Glutamatergic neuron (in vitro differentiated cells): ENCODE data around the gene SYT15. TPM values are rescaled to one million over a fixed set of nuclear protein-coding genes. Genes with fewer than 3 reads are reported as not detected.

Experiments
- DNase-seq: peaks from one replicate; pipeline ENCODE4 v3.0.0; 2022
- H3K27ac Mint-ChIP-seq: one replicate; pipeline ENCODE4 v1.8.0; 2020; ENCODE audit warnings: mild to moderate bottlenecking, mixed read lengths, inconsistent platforms; ENCODE audit not compliant: unreplicated experiment
- H3K27me3 Mint-ChIP-seq: one replicate; pipeline ENCODE4 v1.8.0; 2020; ENCODE audit warnings: mild to moderate bottlenecking, moderate library complexity, mixed read lengths, inconsistent platforms; ENCODE audit not compliant: unreplicated experiment
- H3K36me3 Mint-ChIP-seq: one replicate; pipeline ENCODE4 v1.8.0; 2020; ENCODE audit warnings: mild to moderate bottlenecking, mixed read lengths, inconsistent platforms; ENCODE audit not compliant: unreplicated experiment
- H3K4me1 Mint-ChIP-seq: one replicate; pipeline ENCODE4 v1.8.0; 2020; ENCODE audit warnings: mild to moderate bottlenecking, low read depth, mixed read lengths, inconsistent platforms; ENCODE audit not compliant: unreplicated experiment
- H3K4me3 Mint-ChIP-seq: one replicate; pipeline ENCODE4 v1.8.0; 2020; ENCODE audit warnings: mild to moderate bottlenecking, mixed read lengths, inconsistent platforms; ENCODE audit not compliant: unreplicated experiment
- H3K9me3 Mint-ChIP-seq: one replicate; pipeline ENCODE4 v1.8.0; 2020; ENCODE audit warnings: mild to moderate bottlenecking, moderate library complexity, mixed read lengths, inconsistent platforms; ENCODE audit not compliant: unreplicated experiment
- CTCF ChIP-seq: fragments of 200-600 bp; sonication (generic); IDR thresholded peaks from one replicate; pipeline ENCODE4 v1.5.0; 2021; ENCODE audit not compliant: partially characterized antibody, unreplicated experiment
- total RNA-seq: library from RNA; stranded (reverse); fragmentation: NEBNext Ultra II Directional; extraction: Animal tissue kit (Norgen Biotek cat#: 25700); gene quantifications from one replicate; pipeline ENCODE4 v1.2.1, GENCODE V29; 2021; ENCODE audit not compliant: unreplicated experiment

SYT15 gene
- total RNA-seq, 1 donor from 2014 or later, result 2.5 TPM

GRCh38 chr10:46550795-46551700 is 27.9 kb upstream of the SYT15 start:
- Mint-ChIP-seq H3K27me3 (peaks cover 4% of the 10 kb centered on the region), H3K36me3 (no peaks in the 10 kb centered on the region), H3K27ac (no peak overlapping the region), H3K9me3 (peaks cover 3% of the 10 kb centered on the region), H3K4me1 (no peaks in the 10 kb centered on the region), H3K4me3 (no peak overlapping the region)
- DNase-seq, result no peak
- no peak for TF ChIP-seq CTCF

GRCh38 chr10:46551701-46552525 is 27.0 kb upstream of the SYT15 start:
- H3K4me1 Mint-ChIP-seq, result no peaks in the 10 kb centered on the region
- no peak overlapping the region for H3K27ac Mint-ChIP-seq
- H3K27me3 Mint-ChIP-seq, result peaks cover 5% of the 10 kb centered on the region
- DNase-seq, result no peak
- peaks cover 3% of the 10 kb centered on the region for H3K9me3 Mint-ChIP-seq
- H3K36me3 Mint-ChIP-seq, result no peaks in the 10 kb centered on the region
- H3K4me3 Mint-ChIP-seq, result no peak overlapping the region
- no peak for TF ChIP-seq CTCF

GRCh38 chr10:46552526-46553237 is 26.2 kb upstream of the SYT15 start:
- no peak overlapping the region for H3K4me3 Mint-ChIP-seq
- H3K4me1 Mint-ChIP-seq, result no peaks in the 10 kb centered on the region
- TF ChIP-seq CTCF, result no peak
- peaks cover 11% of the 10 kb centered on the region for H3K27me3 Mint-ChIP-seq
- no peaks in the 10 kb centered on the region for H3K36me3 Mint-ChIP-seq
- no peak for DNase-seq
- peaks cover 3% of the 10 kb centered on the region for H3K9me3 Mint-ChIP-seq
- H3K27ac Mint-ChIP-seq, result no peak overlapping the region

GRCh38 chr10:46553238-46554049 is 25.5 kb upstream of the SYT15 start:
- Mint-ChIP-seq H3K36me3 (no peaks in the 10 kb centered on the region), H3K4me3 (no peak overlapping the region), H3K4me1 (no peaks in the 10 kb centered on the region), H3K27me3 (peaks cover 14% of the 10 kb centered on the region), H3K9me3 (peaks cover 2% of the 10 kb centered on the region), H3K27ac (no peak overlapping the region)
- no peak for DNase-seq
- TF ChIP-seq CTCF, result no peak
